Esophagus muscularis mucosa (tissue), 4 donors: Measurements from ENCODE around the gene BBC3. TPM values are rescaled to one million over a fixed set of nuclear protein-coding genes. Genes with fewer than 3 reads are reported as not detected.

Experiments
- DNase-seq: peaks from one replicate; pipeline ENCODE4 v3.0.0-alpha.2; 2017; ENCODE audit errors: extremely low spot score
- H3K27ac ChIP-seq, 4 donors: fragments of 200-600 bp; sonication (generic); replicated peaks in 1 of 4; 1 replicate in 3 of 4; 2 replicates in 1 of 4; pipeline ENCODE4 v1.5.1; 2016 to 2019; ENCODE audit warnings: mild to moderate bottlenecking in 1 of 4
- H3K27me3 ChIP-seq, 4 donors: fragments of 200-600 bp; sonication (generic); one replicate each; pipeline versions ENCODE4 v1.5.1 to v1.6.0; 2016 to 2019
- H3K36me3 ChIP-seq, 4 donors: fragments of 200-600 bp; sonication (generic); one replicate each; pipeline ENCODE4 v1.5.1; 2016 to 2019
- H3K4me1 ChIP-seq, 4 donors: fragments of 200-600 bp; sonication (generic); one replicate each; pipeline ENCODE4 v1.5.1; 2016 to 2019
- H3K4me3 ChIP-seq, 4 donors: fragments of 200-600 bp; sonication (generic); 1 replicate in 2 of 4; 2 replicates in 2 of 4; pipeline ENCODE4 v1.5.1; 2016 to 2019; ENCODE audit warnings: mild to moderate bottlenecking in 4 of 4, moderate library complexity in 1 of 4
- H3K9me3 ChIP-seq, 4 donors: fragments of 200-600 bp; sonication (generic); 1 replicate in 3 of 4; 2 replicates in 1 of 4; pipeline ENCODE4 v1.5.1; 2016 to 2019
- CTCF ChIP-seq, 3 experiments: fragments of 200-600 bp in 2 of 3; fragments of 450-650 bp in 1 of 3; sonication (generic) in 2 of 3; IDR thresholded peaks; one replicate each; pipeline ENCODE4 v1.5.1; 2017 to 2019; ENCODE audit warnings: antibody characterized with exemption in 3 of 3, mild to moderate bottlenecking in 2 of 3, moderate library complexity in 1 of 3
- EP300 ChIP-seq: sonication (generic); formaldehyde crosslinking; IDR thresholded peaks from one replicate; pipeline ENCODE4 v1.6.1; 2017; ENCODE audit warnings: antibody characterized with exemption
- POLR2A ChIP-seq: fragments of 450-650 bp; IDR thresholded peaks from one replicate; pipeline ENCODE4 v1.6.1; 2017; ENCODE audit warnings: antibody characterized with exemption, moderate library complexity, mild to moderate bottlenecking, low read depth
- POLR2AphosphoS5 ChIP-seq, 2 donors: sonication (generic); formaldehyde crosslinking; IDR thresholded peaks; one replicate each; pipeline ENCODE4 v1.6.1; 2017; ENCODE audit warnings: antibody characterized with exemption in 2 of 2
- WGBS: methylation state at CpG from one replicate; pipeline ENCODE4 v1.1.5; 2018; 5-methylcytosine and 5-hydroxymethylcytosine counted together
- intact Hi-C: fragments of 100-400 bp; cut with DNase I; formaldehyde crosslinking; loops from one replicate; pipeline ENCODE4 v1.15.1; 2023
- total RNA-seq, 4 donors: library from RNA; depleted of rRNA; stranded (reverse); fragments of >200 nt; gene quantifications; one replicate each; pipeline versions ENCODE4 v1.1.0 to v1.2.1, GENCODE V29; 2016

The BBC3 gene
- total RNA-seq, 4 donors from 2014 or later, result 5.0 to 21.3 (median 11.5) TPM

GRCh38 chr19:47183601-47184000 is 47.4 kb downstream of the BBC3 start:
- Histone ChIP-seq H3K4me1 (peaks cover 6 to 61% (median 44%) of the 10 kb centered on the region in 4 donors), H3K4me3 (no peak overlapping the region), H3K9me3 (no peaks in the 10 kb centered on the region), H3K36me3 (peaks cover 0 to 24% (median 11%) of the 10 kb centered on the region in 4 donors), H3K27me3 (no peaks in the 10 kb centered on the region), H3K27ac (peak overlapping the region; percentile 64 to 79 (median 71))
- TF ChIP-seq POLR2A (no peak), CTCF (IDR thresholded peaks at IDR 0.05) (no peak), EP300 (no peak), POLR2AphosphoS5 (IDR thresholded peaks at IDR 0.05) (no peak)
- DNase-seq, result no peak
- WGBS, result 42% methylated on average over 2 of the region's 2 CpGs
- intact Hi-C loops, result no loop called here

- H3K4me3 ChIP-seq, result no peak overlapping the region
- peaks cover 35 to 69% (median 62%) of the 10 kb centered on the region in 4 donors for H3K4me1 ChIP-seq
- intact Hi-C loops, result no loop called here
- no peaks in the 10 kb centered on the region for H3K9me3 ChIP-seq
- H3K27me3 ChIP-seq, result no peaks in the 10 kb centered on the region
- DNase-seq, result no peak
- peaks cover 0 to 24% (median 11%) of the 10 kb centered on the region in 4 donors for H3K36me3 ChIP-seq
- WGBS, result 77% methylated on average over 4 of the region's 4 CpGs
- TF ChIP-seq EP300 (no peak), POLR2A (no peak), CTCF (IDR thresholded peaks at IDR 0.05) (no peak), POLR2AphosphoS5 (IDR thresholded peaks at IDR 0.05) (no peak)
- H3K27ac ChIP-seq, result no peak overlapping the region
These were observed 51.2 kb downstream of the BBC3 start for GRCh38 chr19:47179653-47180310.

- peak overlapping the region; percentile 74 to 86 (median 82) for H3K27ac ChIP-seq
- intact Hi-C loops, result no loop called here
- TF ChIP-seq CTCF (IDR thresholded peaks at IDR 0.05), result no peak
- no peak for TF ChIP-seq EP300
- peak; percentile 51 to 63 for TF ChIP-seq POLR2AphosphoS5 (IDR thresholded peaks at IDR 0.05)
- no peak for TF ChIP-seq POLR2A
- H3K9me3 ChIP-seq, result no peaks in the 10 kb centered on the region
- H3K36me3 ChIP-seq, result peaks cover 18 to 37% (median 31%) of the 10 kb centered on the region in 4 donors
- H3K4me3 ChIP-seq, result peak overlapping the region in 1 of 4 donors; percentile 1
- WGBS, result 17% methylated on average over 5 of the region's 5 CpGs
- DNase-seq, result no peak
- H3K27me3 ChIP-seq, result no peaks in the 10 kb centered on the region
- H3K4me1 ChIP-seq, result peaks cover 29 to 40% (median 35%) of the 10 kb centered on the region in 4 donors
These were observed 54.3 kb downstream of the BBC3 start for GRCh38 chr19:47176627-47177090.

GRCh38 chr19:47176071-47176626 is 54.9 kb downstream of the BBC3 start:
- Histone ChIP-seq H3K27ac (peak overlapping the region; percentile 74 to 86 (median 82)), H3K27me3 (no peaks in the 10 kb centered on the region), H3K9me3 (no peaks in the 10 kb centered on the region), H3K36me3 (peaks cover 22 to 42% (median 34%) of the 10 kb centered on the region in 4 donors), H3K4me1 (peaks cover 29 to 40% (median 35%) of the 10 kb centered on the region in 4 donors), H3K4me3 (peak overlapping the region in 1 of 4 donors; percentile 1)
- 52% methylated on average over 5 of the region's 5 CpGs for WGBS
- no peak for DNase-seq
- intact Hi-C loops, result no loop called here
- no peak for TF ChIP-seq EP300
- TF ChIP-seq POLR2AphosphoS5 (IDR thresholded peaks at IDR 0.05), result peak in 1 of 2 donors; percentile 18
- no peak for TF ChIP-seq POLR2A
- no peak for TF ChIP-seq CTCF (IDR thresholded peaks at IDR 0.05)
